Activated T-cell treated with anti-CD3 and anti-CD28 coated beads for 48 hours (primary cell): ENCODE results near the gene HIKESHI.
"Not testable (repeated sequence)": the region's sequence is repeated elsewhere in the genome, so short reads cannot be mapped to it uniquely, and the experiment has no call there.

ENCODE experiments used
- DNase-seq: peaks from one replicate; pipeline ENCODE4 v3.0.0-alpha.2; 2020; ENCODE audit warnings: low read depth

The HIKESHI gene

GRCh38 chr11:86292912-86293616 is 9.0 kb upstream of the HIKESHI start:
- DNase-seq = peak; percentile 44

- no peak for DNase-seq
Observed at GRCh38 chr11:86294026-86294425, 8.0 kb upstream of the HIKESHI start.

GRCh38 chr11:86301742-86302091 is 323 bp upstream of the HIKESHI start:
- no peak for DNase-seq

GRCh38 chr11:86303257-86303656 is 1.2 kb downstream of the HIKESHI start:
- no peak for DNase-seq

- DNase-seq = not testable (repeated sequence)
Observed at GRCh38 chr11:86308710-86309109, 6.7 kb downstream of the HIKESHI start.

- no peak for DNase-seq
Observed at GRCh38 chr11:86313793-86314192, 11.8 kb downstream of the HIKESHI start.

- no peak for DNase-seq
Observed at GRCh38 chr11:86314636-86315035, 12.6 kb downstream of the HIKESHI start.

GRCh38 chr11:86335131-86335767 is 33.2 kb downstream of the HIKESHI start:
- DNase-seq = no peak

- DNase-seq = no peak
Observed at GRCh38 chr11:86337227-86337626, 35.2 kb downstream of the HIKESHI start.

GRCh38 chr11:86341382-86341781 is 39.3 kb downstream of the HIKESHI start:
- no peak for DNase-seq

GRCh38 chr11:86346513-86346912 is 44.5 kb downstream of the HIKESHI start:
- DNase-seq = no peak

- no peak for DNase-seq
Observed at GRCh38 chr11:86355256-86355655, 53.2 kb downstream of the HIKESHI start.

GRCh38 chr11:86357412-86357811 is 55.4 kb downstream of the HIKESHI start:
- not testable (repeated sequence) for DNase-seq

- DNase-seq = no peak
Observed at GRCh38 chr11:86358720-86359119, 56.7 kb downstream of the HIKESHI start.

- no peak for DNase-seq
Observed at GRCh38 chr11:86360775-86361395, 58.8 kb downstream of the HIKESHI start.

- DNase-seq = no peak
Observed at GRCh38 chr11:86363424-86363823, 61.4 kb downstream of the HIKESHI start.

GRCh38 chr11:86365546-86365945 is 63.5 kb downstream of the HIKESHI start:
- no peak for DNase-seq

- DNase-seq = no peak
Observed at GRCh38 chr11:86369668-86370067, 67.6 kb downstream of the HIKESHI start.

GRCh38 chr11:86370171-86370570 is 68.1 kb downstream of the HIKESHI start:
- DNase-seq = no peak

GRCh38 chr11:86370922-86371594 is 69.0 kb downstream of the HIKESHI start:
- no peak for DNase-seq

- no peak for DNase-seq
Observed at GRCh38 chr11:86372041-86372440, 70.0 kb downstream of the HIKESHI start.

- no peak for DNase-seq
Observed at GRCh38 chr11:86372586-86372985, 70.5 kb downstream of the HIKESHI start.

- no peak for DNase-seq
Observed at GRCh38 chr11:86374069-86374468, 72.0 kb downstream of the HIKESHI start.
